HepG2 (cell line): ENCODE results near the gene RNF114. TPM values are rescaled to one million over a fixed set of nuclear protein-coding genes. Genes with fewer than 3 reads are reported as not detected.

Source experiments
- ARNT2 ChIP-seq: sonication (generic); formaldehyde crosslinking; IDR thresholded peaks from 2 replicates; pipeline ENCODE4 v1.8.0; 2022; ENCODE audit warnings: mild to moderate bottlenecking, low read depth, missing genetic modification reagents, moderate library complexity
- BHLHE40 ChIP-seq: IDR thresholded peaks from 2 replicates; pipeline ENCODE4 v1.6.1; 2011; ENCODE audit warnings: low read length, improper control_type of control experiment
- CEBPB ChIP-seq: IDR thresholded peaks from 2 replicates; pipeline ENCODE4 v1.6.1; 2011; ENCODE audit warnings: low read depth, low read length, improper control_type of control experiment, borderline replicate concordance
- CENPX ChIP-seq: sonication (generic); formaldehyde crosslinking; IDR thresholded peaks from 2 replicates; pipeline ENCODE4 v1.9.0; 2021; ENCODE audit warnings: mild to moderate bottlenecking, missing genetic modification reagents, moderate library complexity
- DRAP1 ChIP-seq: IDR thresholded peaks from 2 replicates; pipeline ENCODE4 v1.6.1; 2016; ENCODE audit warnings: missing genetic modification reagents, missing compliant biosample characterization
- JDP2 ChIP-seq: sonication (generic); formaldehyde crosslinking; IDR thresholded peaks from 2 replicates; pipeline ENCODE4 v1.8.1; 2022; ENCODE audit warnings: missing genetic modification reagents, borderline replicate concordance
- KLF13 ChIP-seq: sonication (generic); formaldehyde crosslinking; IDR thresholded peaks from 2 replicates; pipeline ENCODE4 v1.4.0; 2020; ENCODE audit warnings: mild to moderate bottlenecking, missing genetic modification reagents
- MLLT10 ChIP-seq: sonication (generic); formaldehyde crosslinking; IDR thresholded peaks from 2 replicates; pipeline ENCODE4 v1.4.0; 2020; ENCODE audit warnings: missing genetic modification reagents
- PITX1 ChIP-seq: sonication (generic); formaldehyde crosslinking; IDR thresholded peaks from 2 replicates; pipeline ENCODE4 v1.5.1; 2020; ENCODE audit warnings: mild to moderate bottlenecking, missing genetic modification reagents
- PPARG ChIP-seq: conservative IDR thresholded peaks from 2 replicates; pipeline ENCODE4 v1.6.1; 2016; ENCODE audit warnings: missing biosample characterization, missing genetic modification reagents
- RFX1 ChIP-seq: fragments of 450-650 bp; IDR thresholded peaks from 2 replicates; pipeline ENCODE4 v1.6.1; 2017
- TEAD2 ChIP-seq: sonication (generic); formaldehyde crosslinking; IDR thresholded peaks from 2 replicates; pipeline ENCODE4 v1.9.0; 2021; ENCODE audit warnings: missing genetic modification reagents
- THAP8 ChIP-seq: sonication (generic); formaldehyde crosslinking; IDR thresholded peaks from 2 replicates; pipeline ENCODE4 v1.5.1; 2020; ENCODE audit warnings: missing genetic modification reagents, mild to moderate bottlenecking, borderline replicate concordance
- ZBTB40 ChIP-seq, 2 experiments: fragments of 450-650 bp in 1 of 2; sonication (generic) in 1 of 2; formaldehyde crosslinking in 1 of 2; IDR thresholded peaks; 2 replicates each; pipeline versions ENCODE4 v1.6.1 to v1.8.0; 2016 to 2022; ENCODE audit warnings: antibody characterized with exemption in 1 of 2, mild to moderate bottlenecking in 1 of 2, missing genetic modification reagents in 1 of 2
- ZFAT ChIP-seq: sonication (generic); formaldehyde crosslinking; conservative IDR thresholded peaks from 2 replicates; pipeline ENCODE4 v1.8.1; 2023; ENCODE audit warnings: missing genetic modification reagents, inconsistent platforms
- ZNF234 ChIP-seq: sonication (generic); formaldehyde crosslinking; conservative IDR thresholded peaks from 2 replicates; pipeline ENCODE4 v1.5.1; 2020; ENCODE audit warnings: mild to moderate bottlenecking, missing genetic modification reagents
- ZNF44 ChIP-seq: sonication (generic); formaldehyde crosslinking; IDR thresholded peaks from 2 replicates; pipeline ENCODE4 v1.5.1; 2020; ENCODE audit warnings: mild to moderate bottlenecking, missing genetic modification reagents
- ZNF572 ChIP-seq: sonication (generic); formaldehyde crosslinking; IDR thresholded peaks from 2 replicates; pipeline ENCODE4 v1.5.1; 2020; ENCODE audit warnings: mild to moderate bottlenecking, missing genetic modification reagents
- ZNF639 ChIP-seq: conservative IDR thresholded peaks from 2 replicates; pipeline ENCODE4 v1.6.1; 2018; ENCODE audit warnings: missing genetic modification reagents
- polyA plus RNA-seq, 8 experiments: library from polyadenylated mRNA; depleted of rRNA in 3 of 8; stranded (reverse) in 7 of 8; unstranded in 1 of 8; fragments of >200 nt; fragmentation: Illumina TruSeq in 4 of 8; extraction: Trizol in 4 of 8; gene quantifications; 2 replicates each; pipeline versions ENCODE4 v1.2.1 to v1.2.3, GENCODE V29; 2011 to 2016; ENCODE audit warnings: low read depth in 4 of 8, missing spikeins in 1 of 8, mixed read lengths in 1 of 8; ENCODE audit not compliant: insufficient read depth in 1 of 8
- total RNA-seq, 5 experiments: library from RNA; depleted of rRNA; stranded (reverse); fragments of >200 nt; fragmentation: Illumina TruSeq; extraction: Trizol; gene quantifications; 2 replicates each; pipeline ENCODE4 v1.2.3, GENCODE V29; 2016; ENCODE audit warnings: low read depth in 1 of 5

Gene RNF114
- total and polyA plus RNA-seq, 2 of the 13 experiments (the other 11 are each of a cell fraction or from before 2014, with no cell fraction given) = 119 to 126 TPM

- TF ChIP-seq DRAP1 (CRISPR knock-in tag) = peak; percentile 55
- no peak for TF ChIP-seq ZNF234 (CRISPR knock-in tag)
- TF ChIP-seq CENPX (CRISPR knock-in tag) = no peak
- TF ChIP-seq TEAD2 (CRISPR knock-in tag) = no peak
- no peak for TF ChIP-seq MLLT10 (CRISPR knock-in tag)
- TF ChIP-seq ZFAT (CRISPR knock-in tag) = no peak
- TF ChIP-seq CEBPB = no peak
- TF ChIP-seq BHLHE40 = peak; percentile 89
- no peak for TF ChIP-seq ZNF44
- TF ChIP-seq THAP8 (CRISPR knock-in tag) = peak; percentile 67; the same call in 1 of the 2 replicates
- no peak; the same call in 1 of the 2 replicates for TF ChIP-seq PITX1 (CRISPR knock-in tag)
- TF ChIP-seq JDP2 (CRISPR knock-in tag) = no peak
- TF ChIP-seq ZBTB40 (IDR thresholded peaks at IDR 0.05) = no peak
- TF ChIP-seq ZBTB40 (CRISPR knock-in tag; IDR thresholded peaks at IDR 0.05) = peak; percentile 78; the same call in 1 of the 2 replicates
- peak; percentile 96 for TF ChIP-seq ARNT2 (CRISPR knock-in tag)
- no peak for TF ChIP-seq ZNF639 (CRISPR knock-in tag)
- TF ChIP-seq KLF13 (CRISPR knock-in tag) = no peak
- no peak for TF ChIP-seq RFX1
- TF ChIP-seq PPARG (CRISPR knock-in tag) = peak; percentile 67; the same call in 1 of the 2 replicates
- TF ChIP-seq ZNF572 (CRISPR knock-in tag) = peak; percentile 93
These were observed 43.0 kb downstream of the RNF114 start (continued) for GRCh38 chr20:49979030-49979832.
